GM19324 (cell line): Measurements from ENCODE around the gene PRR7.

Experiments used
- ATAC-seq: cut with Tn5 transposase; IDR thresholded peaks from one replicate; pipeline ENCODE4 v1.9.1; 2021; ENCODE audit warnings: mild to moderate bottlenecking, moderate library complexity; ENCODE audit not compliant: unreplicated experiment, low FRiP score

The PRR7 gene

GRCh38 chr5:177496070-177496726, 49.6 kb downstream of the PRR7 start:
- ATAC-seq, result no peak

GRCh38 chr5:177496727-177497291, 50.2 kb downstream of the PRR7 start:
- no peak for ATAC-seq

- ATAC-seq, result peak; percentile 85
These were observed 50.8 kb downstream of the PRR7 start, which contains the start of gene PDLIM7 for GRCh38 chr5:177497292-177498012. PDLIM7 (minus strand) TSS chr5:177497604; CDS start chr5:177496512, 1,092 bp downstream.

- no peak for ATAC-seq
These were observed 51.6 kb downstream of the PRR7 start for GRCh38 chr5:177498013-177498787.

GRCh38 chr5:177499842-177500241, 53.2 kb downstream of the PRR7 start:
- ATAC-seq, result no peak

GRCh38 chr5:177500685-177501522, 54.3 kb downstream of the PRR7 start:
- no peak for ATAC-seq

- no peak for ATAC-seq
These were observed 55.5 kb downstream of the PRR7 start for GRCh38 chr5:177501874-177502678.

GRCh38 chr5:177502886-177503285, 56.3 kb downstream of the PRR7 start:
- ATAC-seq, result no peak

- ATAC-seq, result no peak
These were observed 56.9 kb downstream of the PRR7 start for GRCh38 chr5:177503351-177504085.

GRCh38 chr5:177504086-177505056, 57.8 kb downstream of the PRR7 start:
- no peak for ATAC-seq

- ATAC-seq, result no peak
These were observed 58.5 kb downstream of the PRR7 start for GRCh38 chr5:177505075-177505474.
